Ovary (tissue), 3 donors: Measurements from ENCODE around the gene CHST12.
"Not testable (repeated sequence)": the region's sequence is repeated elsewhere in the genome, so short reads cannot be mapped to it uniquely, and the experiment has no call there.

ENCODE experiments used
- CTCF ChIP-seq, 3 donors: fragments of 450-650 bp in 2 of 3; fragments of 200-600 bp in 1 of 3; IDR thresholded peaks; one replicate each; pipeline versions ENCODE4 v1.5.1 to v1.8.0; 2016 to 2022; ENCODE audit warnings: antibody characterized with exemption in 3 of 3, mild to moderate bottlenecking in 1 of 3
- POLR2A ChIP-seq: fragments of 450-650 bp; IDR thresholded peaks from one replicate; pipeline ENCODE4 v1.6.1; 2017; ENCODE audit warnings: antibody characterized with exemption, mild to moderate bottlenecking, moderate library complexity
- donor health status: DM: no; HTN: no; CAD: no.

- not testable (repeated sequence) for TF ChIP-seq CTCF (IDR thresholded peaks at IDR 0.05); POLR2A
Measured at GRCh38 chr7:2453849-2454248, 50.4 kb downstream of the CHST12 start.
